G401.6 (cell line): ENCODE data around the gene NGFR.

Experiments
- FAIRE-seq: peaks from 2 replicates; lab custom pipeline; 2012; peaks lifted over from hg19 to GRCh38; lab: Jason Lieb, UNC

Gene NGFR

GRCh38 chr17:49469831-49470810, 25.0 kb upstream of the NGFR start:
- FAIRE-seq: no peak

DNA sequence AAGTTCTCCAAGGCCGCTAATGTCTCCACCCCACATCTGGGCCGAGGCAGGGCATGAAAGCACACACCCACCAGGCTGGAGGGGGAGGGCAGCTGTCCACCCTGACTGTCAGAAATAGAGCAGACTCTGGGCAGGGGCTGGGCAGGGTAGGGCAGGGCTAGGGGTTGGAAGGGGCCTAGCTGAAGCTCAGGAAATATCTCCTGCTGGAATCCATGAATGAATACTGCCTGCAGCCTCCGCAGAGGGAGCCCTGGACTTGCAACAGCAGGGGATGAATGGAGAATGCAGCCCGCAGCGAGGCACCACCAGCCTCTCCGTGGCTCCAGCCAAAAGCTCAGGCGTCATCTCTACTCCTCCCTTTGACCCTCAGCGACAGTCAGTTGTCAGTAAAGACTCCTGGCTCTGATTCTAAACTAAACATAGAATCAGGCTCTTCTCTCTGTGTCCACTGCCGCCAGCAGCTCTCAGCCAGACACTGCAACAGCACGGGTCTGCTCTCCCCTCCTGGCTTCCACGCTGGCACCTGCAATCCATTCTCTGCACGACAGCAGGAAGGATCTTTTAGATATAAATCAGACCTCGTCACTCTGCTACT, 23.9 kb upstream of the NGFR start:
- no peak for FAIRE-seq

- FAIRE-seq: no peak
Observed at GRCh38 chr17:49471769-49472168, 23.3 kb upstream of the NGFR start.

DNA sequence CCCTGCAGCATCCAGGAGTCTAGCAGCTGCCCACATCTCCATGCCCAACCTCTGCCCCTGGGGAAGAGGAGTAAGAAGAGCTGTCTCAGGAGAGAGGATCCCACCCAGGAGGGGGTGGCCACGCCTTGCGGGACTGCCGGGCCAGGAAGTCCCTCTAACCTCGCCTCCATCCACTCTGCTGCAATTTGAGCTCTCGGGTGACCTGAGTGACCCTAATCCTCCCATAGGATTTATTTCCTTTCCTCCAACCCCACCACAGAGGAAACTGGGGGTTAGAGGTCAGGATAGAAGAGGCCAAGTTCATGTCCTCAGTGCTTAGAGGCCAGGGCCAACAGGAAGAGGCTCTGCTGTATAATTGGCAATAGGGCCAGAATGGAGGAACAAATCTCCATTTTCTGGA, 22.6 kb upstream of the NGFR start:
- no peak for FAIRE-seq

GRCh38 chr17:49473900-49474751, 21.0 kb upstream of the NGFR start:
- no peak for FAIRE-seq

- FAIRE-seq: no peak
Observed at GRCh38 chr17:49477709-49478108, 17.4 kb upstream of the NGFR start.

GRCh38 chr17:49480836-49481615, 14.1 kb upstream of the NGFR start:
- FAIRE-seq: no peak

DNA sequence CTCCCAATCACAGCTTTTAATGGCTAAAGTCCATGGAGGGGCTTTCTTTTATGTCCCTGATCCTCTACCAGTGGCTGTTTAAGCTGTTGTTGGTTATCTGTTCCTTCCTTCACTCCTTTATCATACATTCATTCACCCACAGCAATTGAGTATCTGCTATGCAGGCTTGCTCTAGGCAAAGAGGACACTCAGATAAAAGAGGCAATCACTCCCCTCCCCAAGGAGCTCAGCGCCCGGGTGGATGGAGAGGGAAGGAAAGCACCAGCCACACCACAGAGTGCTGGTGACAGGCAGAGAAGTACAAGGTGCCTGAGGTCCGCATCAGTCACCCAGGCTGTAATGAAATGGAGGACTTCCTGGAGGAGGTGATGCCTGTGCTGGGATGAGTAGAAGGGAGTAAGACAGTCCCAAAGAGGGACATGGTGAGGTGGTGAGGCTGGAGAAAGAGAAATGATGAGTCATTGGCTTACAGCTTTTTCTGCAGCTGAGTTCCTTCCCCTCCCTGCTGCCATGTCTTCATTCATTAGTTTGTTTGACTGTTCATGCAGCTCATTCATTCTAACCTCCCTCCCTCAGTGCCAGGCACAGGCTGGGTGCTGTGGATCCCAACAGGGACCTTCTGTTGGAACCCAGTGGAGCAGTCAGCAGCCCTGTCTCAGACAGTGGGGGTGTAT, 12.8 kb upstream of the NGFR start:
- no peak for FAIRE-seq

DNA sequence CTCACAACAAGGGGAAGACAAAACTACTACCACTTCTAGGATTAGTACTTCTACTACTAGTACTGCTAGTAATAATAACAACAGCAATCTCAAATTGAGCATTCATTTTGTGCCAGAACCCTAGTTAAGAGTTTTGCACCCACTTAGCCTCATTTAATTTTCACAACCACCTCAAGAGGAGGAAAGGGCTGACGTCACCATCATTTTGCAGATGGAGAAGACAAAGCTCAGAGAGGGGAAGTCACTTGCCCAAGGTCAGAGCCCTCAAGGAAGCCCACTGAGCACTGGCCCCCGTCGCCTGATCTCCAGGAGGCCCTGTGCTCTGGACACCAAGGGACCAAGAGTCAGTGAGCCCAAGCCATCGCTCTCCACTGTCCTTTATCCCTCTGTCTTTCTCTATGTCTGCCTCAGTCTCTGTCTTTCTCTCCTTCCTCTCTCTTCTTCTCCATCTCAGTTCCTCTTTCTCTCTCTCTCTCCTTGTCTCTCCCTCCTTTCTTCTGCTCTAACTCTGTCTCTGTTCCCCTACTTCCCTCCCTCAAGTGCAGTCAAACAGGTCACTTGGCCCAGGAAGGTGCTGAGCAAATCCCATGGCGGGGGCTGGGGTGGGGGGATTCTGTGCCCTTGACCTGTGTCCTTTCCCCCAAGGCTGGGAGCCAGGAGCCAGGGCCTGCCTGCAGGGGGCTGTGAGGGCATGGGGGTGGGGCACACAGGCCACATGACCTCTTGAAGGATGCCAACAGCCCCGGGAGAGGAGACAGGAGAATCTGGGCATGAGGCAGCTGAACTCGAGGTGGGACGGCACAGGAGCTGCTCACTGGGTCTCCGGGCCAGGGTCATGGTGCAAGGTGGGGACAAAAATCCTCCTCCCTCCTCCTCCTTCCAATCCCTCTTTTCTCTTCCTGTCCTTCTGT, 11.2 kb upstream of the NGFR start:
- FAIRE-seq: no peak

DNA sequence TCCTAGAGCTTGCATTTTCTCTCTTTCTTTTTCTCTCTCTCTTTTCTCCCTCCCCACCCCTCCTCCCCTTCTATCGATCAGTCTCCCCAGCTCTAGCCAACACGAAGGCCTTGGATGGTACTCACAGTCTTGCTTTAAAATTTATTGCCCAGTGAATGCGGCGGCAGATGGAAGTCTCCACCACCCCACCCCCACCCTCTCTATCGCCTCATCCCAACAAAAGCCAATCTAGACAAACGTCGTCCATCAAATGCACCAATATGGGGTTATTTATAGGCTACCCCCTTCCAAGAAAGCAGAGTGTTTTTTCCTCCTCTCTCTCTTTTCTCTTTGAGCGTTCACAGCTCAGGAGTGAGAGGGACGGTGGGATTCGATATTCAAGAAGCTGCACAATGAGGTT, 10.5 kb upstream of the NGFR start:
- FAIRE-seq: no peak

GRCh38 chr17:49486012-49486641, 9.0 kb upstream of the NGFR start:
- FAIRE-seq: no peak

DNA sequence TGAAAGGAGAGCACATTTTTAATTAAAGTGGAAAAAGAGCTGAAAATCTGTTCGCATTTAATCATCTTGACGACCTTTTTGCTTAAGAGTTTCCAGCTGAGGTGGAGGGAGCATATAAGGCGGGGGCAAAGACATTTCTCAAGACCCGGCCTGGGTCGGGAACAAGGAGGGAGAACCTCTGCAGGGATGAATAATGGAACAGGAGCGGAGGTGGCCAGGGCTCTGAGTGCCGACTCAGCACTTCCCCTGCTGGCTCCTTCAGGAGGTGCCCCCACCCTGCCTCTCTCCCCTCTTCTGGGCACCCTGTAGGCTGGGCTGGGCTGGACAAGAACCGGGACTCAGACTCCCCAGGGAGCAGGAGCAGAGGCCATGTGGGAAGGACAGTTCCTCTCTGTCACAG, 7.9 kb upstream of the NGFR start:
- FAIRE-seq: no peak

- no peak for FAIRE-seq
Observed at GRCh38 chr17:49488612-49489011, 6.5 kb upstream of the NGFR start.

GRCh38 chr17:49489348-49489747, 5.7 kb upstream of the NGFR start:
- FAIRE-seq: no peak

- no peak for FAIRE-seq
Observed at GRCh38 chr17:49490276-49490675, 4.8 kb upstream of the NGFR start.

GRCh38 chr17:49491192-49491769, 3.8 kb upstream of the NGFR start:
- no peak for FAIRE-seq

- FAIRE-seq: no peak
Observed at GRCh38 chr17:49494399-49494985, 601 bp upstream of the NGFR start.

- FAIRE-seq: no peak
Observed at GRCh38 chr17:49495842-49496182, 719 bp downstream of the NGFR start.

- FAIRE-seq: no peak
Observed at GRCh38 chr17:49496183-49496866, 1.2 kb downstream of the NGFR start.
